HG02970 (cell line): ENCODE measurements around the gene PAK1IP1.
A peak's percentile ranks its signal among the peaks of the same experiment; 100 is the strongest.
"Not testable (repeated sequence)": the region's sequence is repeated elsewhere in the genome, so short reads cannot be mapped to it uniquely, and the experiment has no call there.

Source experiments
- ATAC-seq: cut with Tn5 transposase; IDR thresholded peaks from one replicate; pipeline ENCODE4 v1.9.1; 2021; ENCODE audit warnings: mild to moderate bottlenecking, moderate library complexity, moderate number of reproducible peaks; ENCODE audit not compliant: unreplicated experiment, low FRiP score

PAK1IP1 gene

GRCh38 chr6:10740061-10740460 is 45.3 kb downstream of the PAK1IP1 start:
- no peak for ATAC-seq

DNA sequence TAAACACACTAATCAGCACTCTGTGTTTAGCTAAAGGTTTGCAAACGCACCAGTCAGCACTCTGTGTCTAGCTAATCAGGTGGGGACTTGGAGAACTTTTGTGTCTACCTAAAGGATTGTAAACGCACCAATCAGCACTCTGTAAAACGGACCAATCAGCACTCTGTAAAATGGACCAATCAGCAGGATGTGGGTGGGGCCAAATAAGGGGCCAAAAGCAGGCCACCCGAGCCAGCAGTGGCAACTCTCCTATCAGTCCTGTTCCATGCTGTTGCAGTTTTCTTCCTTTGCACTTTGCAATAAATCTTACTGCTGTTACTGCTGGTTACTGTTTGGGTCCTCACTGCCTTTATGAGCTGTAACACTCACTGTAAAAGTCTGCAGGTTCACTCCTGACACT is 46.9 kb downstream of the PAK1IP1 start:
- not testable (repeated sequence) for ATAC-seq

DNA sequence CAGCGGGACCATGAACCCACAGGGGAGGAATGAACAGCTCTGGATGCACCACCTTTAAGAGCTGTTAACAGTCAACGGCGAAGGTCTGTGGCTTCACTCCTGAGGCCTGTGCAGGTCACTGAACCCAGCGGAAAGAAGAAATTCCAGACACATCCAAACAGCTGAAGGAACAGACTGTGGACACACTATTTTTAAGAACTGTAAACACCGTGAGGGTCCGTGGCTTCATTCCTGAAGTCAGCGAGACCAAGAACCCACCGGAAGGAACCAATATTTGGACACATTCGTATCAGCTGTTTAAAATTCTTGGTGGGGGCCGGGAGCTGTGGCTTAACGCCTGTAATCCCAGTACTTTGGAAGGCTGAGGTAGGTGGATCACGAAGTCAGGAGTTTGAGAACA is 47.5 kb downstream of the PAK1IP1 start:
- no peak for ATAC-seq

- no peak for ATAC-seq
These were observed 48.7 kb downstream of the PAK1IP1 start for GRCh38 chr6:10743515-10743914.

DNA sequence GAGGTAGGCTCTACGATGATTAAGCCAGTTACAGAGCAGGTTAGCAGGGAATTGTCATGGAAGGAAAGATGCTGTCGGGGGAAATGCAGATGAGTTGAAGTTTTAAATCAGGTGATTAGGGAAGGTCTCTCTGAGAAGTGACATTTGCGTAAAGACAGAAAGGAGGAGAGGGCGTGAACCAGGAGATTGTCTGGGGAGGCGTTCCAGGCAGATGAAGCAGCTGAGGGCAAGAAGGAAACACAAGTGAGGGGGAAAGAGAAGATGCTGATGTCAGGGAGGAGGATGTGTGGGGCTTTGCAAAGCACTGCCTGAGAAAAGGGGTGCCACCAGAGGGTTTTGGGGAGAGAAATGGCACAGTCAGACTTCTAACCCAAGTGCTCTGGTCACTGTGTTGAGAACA is 50.3 kb downstream of the PAK1IP1 start:
- ATAC-seq, result no peak

DNA sequence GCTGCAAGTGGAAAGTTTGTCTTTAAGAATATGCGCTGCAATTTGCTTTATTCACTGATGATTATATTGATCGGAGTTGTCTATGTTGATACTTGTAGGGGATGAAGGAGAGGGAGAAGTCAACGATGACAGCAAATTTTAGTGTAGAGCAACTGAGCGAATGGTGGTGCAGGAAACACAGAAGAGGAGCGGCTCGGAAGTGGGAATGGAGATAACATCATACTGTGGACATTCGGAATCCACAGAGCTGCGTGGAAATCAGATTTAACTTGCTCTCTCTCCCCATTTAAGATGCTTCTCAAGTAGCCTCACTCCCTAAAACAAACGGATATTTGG is 52.1 kb downstream of the PAK1IP1 start:
- ATAC-seq, result no peak

GRCh38 chr6:10747251-10747972 is 52.6 kb downstream of the PAK1IP1 start, which contains the start of gene TMEM14B:
Gene TMEM14B, plus strand, starts transcription at chr6:10747805. Its CDS starts 1,441 bp downstream, at chr6:10749246.
- peak; percentile 97 for ATAC-seq

DNA sequence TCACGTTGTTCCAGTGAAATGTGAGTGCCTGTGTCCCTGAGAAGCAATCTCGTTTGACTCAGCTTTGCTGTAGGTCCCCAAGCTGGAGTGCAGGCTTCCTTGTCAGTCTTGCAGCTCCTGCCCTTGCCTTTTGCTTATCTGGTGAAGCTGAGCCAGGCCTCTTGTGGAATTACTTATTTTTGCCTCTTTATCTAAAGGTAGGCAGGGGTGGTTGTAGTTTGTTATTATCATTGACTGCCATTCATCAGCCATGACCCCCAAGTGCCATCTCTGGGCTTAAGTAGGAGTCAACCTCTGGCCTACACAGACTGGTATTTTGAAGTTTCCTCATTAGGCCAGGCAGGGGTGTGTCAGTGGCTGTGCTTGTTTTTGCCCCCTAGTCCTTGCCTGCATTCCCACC is 55.0 kb downstream of the PAK1IP1 start:
- no peak for ATAC-seq

GRCh38 chr6:10750568-10750967 is 55.8 kb downstream of the PAK1IP1 start:
- ATAC-seq, result not testable (repeated sequence)

GRCh38 chr6:10751757-10752156 is 57.0 kb downstream of the PAK1IP1 start:
- ATAC-seq, result not testable (repeated sequence)

DNA sequence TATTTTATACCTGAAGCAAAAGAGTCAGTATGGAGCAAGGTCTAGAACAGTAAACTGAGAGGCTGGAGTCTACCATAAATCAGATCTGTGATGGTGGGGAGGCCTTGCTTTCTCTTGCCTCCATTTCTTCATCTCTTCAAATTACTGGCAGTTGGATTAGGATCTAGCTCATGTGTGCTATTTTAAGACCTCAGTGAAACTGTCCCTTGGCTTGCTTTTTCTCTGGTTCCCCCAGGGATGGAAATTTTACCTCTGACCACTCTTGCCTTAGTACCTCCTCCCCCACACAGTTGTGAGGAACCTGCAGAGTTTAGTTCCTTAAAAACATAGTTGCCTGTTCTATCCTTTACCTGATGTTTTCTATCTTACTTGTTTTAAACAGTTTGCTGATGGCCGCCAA is 61.3 kb downstream of the PAK1IP1 start:
- ATAC-seq, result no peak
